GM10847 (cell line): ENCODE results near the gene ASS1.

ENCODE experiments used
- POLR2A ChIP-seq: IDR thresholded peaks from 2 replicates; pipeline ENCODE4 v1.6.1; 2011; ENCODE audit not compliant: insufficient read length; ENCODE audit errors: extremely low read depth

ASS1 gene

DNA sequence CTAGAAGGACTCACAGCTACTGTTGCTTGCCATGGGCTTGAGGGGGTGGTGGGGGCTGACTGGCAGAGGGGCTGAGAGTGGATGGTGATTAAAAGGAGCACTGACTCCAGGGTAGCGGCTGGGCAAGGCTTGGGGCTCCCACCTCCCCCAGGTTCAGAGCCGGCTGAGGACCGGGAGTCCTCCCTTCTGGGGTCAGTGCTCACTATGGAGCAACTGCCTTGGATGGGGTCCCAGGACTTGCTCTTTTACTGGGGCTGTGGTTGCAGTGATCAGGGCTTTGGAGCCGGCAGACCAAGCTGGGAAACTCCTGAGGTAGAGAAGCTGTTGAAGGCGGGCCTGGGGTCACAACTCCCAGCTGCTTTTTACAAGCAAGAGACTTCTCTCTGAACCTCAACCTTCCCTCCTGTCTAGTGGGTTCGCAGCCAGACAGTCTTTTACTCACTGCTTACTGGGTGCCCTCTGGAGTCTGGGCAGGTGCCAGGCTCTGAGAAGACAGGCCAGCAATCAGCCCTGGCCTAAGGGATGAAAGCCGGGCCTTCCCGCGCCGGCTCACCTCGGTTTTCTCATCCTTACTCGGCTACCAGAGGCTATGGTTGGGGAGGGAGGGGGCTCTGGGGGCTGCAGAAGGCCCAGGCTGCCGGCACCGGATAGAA, 795 bp upstream of the ASS1 start:
- TF ChIP-seq POLR2A = no peak

DNA sequence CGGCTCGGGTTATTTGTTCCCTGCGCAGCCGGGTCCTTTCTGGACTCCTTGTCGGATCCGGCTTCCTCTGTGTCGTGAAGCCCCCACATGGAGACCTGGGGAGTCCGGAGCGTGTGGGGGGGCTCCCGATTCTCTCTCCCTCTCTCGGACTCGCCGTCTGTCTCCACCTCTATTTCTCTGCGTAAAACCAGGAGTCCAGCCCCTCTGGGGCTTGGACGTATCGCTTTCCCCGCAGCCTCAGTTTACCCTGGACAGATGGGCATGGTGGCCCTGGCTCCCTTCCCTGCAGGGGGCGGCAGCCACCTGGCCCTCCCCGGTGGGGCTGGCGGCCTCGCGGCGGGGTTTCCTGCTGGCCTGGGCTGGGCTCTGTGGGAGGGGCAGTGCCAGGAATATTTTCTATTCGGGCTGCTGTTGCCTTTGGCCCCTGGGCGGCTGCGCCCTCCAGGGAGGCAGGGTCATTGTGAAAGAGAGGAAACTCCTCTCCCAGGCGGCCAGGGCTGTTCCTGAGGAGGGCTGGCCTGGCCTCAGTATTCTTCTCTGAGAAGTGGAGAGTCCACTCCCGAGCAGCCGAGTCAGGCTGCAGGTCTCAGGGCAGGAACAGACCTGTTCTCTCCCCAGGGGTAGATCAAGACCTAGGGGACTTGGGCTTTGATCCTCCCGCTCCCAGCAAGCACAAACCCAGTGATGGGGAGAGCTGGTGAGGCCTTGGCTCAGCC, 665 bp downstream of the ASS1 start:
- no peak for TF ChIP-seq POLR2A

DNA sequence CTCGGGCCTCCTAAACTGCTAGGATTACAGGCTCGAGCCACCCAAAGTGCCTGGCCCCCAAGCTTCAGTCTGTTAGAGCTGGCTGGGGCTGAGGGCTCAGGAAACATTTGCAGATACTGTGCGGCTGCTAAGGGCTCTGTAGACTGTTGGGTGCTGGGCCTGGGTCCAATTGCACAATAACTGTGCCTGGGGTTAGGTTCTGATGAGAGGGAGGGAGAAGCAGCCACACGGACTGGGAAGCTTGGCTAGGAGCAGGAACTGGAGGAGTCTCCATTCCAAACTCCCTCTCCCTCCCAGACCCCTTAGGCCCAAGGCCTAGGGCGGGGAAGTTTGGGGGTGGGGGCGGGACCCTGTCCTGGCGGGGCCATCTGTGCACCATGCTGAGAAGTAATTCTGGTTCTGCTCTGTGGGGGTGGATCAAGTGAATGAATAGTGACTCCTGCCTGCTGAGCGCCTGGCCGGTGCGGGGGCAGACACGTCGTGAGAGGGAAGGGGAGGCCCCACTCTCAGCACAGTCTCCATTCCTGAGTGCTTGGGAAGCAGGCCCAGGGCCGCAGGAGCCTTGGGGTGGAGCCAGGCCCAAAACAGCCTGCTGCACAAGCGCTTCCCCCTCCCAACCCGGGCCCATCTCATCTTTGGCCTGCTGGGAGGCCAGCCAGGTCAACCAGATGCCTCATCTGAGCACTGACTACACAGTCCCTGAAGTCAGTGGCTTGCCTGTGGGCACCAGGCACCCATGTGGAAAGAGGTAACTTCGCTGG, 1.5 kb downstream of the ASS1 start:
- TF ChIP-seq POLR2A = no peak

- no peak for TF ChIP-seq POLR2A
These were observed 2.5 kb downstream of the ASS1 start for GRCh38 chr9:130447193-130447816.

DNA sequence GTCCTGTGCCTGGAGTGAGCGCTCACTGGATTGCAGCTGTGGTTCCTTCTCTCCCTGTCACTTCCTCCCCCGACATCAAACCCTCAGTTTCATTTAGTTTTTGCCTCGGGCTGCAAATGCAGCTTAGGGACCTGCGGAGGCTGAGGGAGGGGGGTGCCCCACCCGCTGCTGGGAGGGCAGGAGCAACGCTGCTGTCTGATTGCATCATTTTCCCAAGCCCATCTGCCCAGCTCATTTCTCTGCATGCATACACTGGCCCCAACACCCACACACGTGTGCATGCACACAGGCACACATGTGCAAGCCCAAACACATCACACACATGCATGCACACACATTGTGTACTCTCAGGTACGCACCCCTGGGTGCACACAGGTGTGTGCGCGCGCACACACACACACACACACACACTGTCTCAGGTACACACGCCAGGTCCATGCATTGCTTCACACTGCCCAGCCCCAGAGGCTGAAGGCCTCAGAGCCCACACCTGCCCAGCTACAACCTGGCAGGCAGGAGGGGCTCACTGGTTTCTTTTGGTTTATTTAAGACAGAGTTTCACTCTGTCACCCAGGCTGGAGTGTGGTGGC, 3.4 kb downstream of the ASS1 start:
- TF ChIP-seq POLR2A = no peak

DNA sequence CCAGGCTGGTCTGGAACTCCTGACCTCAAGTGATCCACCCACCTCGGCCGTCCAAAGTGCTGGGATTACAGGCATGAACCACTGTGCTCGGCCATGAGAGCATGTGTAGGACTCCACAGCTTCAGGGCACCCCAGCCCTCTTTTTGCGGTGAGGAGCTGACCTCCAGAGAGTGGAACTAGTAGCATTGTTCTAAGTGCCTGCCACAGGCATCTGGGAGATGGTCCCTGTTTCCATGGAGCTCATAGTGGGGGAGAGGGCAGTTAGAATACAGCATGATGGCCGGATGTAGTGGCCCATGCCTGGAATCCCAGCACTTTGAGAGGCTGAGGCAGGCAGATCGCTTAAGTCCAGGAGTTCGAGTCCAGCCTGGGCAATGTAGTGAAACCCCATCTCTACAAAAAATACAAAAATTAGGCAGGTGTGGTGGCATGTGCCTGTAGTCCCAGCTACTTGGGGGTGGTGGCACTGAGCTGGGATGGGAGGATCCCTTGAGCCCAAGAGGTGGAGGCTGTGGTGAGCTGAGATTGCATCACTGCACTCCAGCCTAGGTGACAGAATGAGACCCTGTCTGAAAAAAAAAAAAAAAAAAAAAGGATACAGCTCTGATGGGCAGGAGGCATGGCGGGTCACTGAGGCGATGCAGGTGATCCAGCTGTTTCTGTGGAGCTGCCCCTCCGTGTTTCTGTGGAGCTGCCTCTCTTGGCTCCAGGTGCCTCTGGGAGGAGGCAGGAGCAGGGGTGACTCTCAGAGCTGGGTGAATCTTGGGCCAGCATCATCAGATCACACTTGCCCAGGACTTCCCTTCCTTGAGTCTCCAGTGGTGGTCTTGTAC, 4.2 kb downstream of the ASS1 start:
- no peak for TF ChIP-seq POLR2A

- no peak for TF ChIP-seq POLR2A
These were observed 5.7 kb downstream of the ASS1 start for GRCh38 chr9:130450344-130451003.

DNA sequence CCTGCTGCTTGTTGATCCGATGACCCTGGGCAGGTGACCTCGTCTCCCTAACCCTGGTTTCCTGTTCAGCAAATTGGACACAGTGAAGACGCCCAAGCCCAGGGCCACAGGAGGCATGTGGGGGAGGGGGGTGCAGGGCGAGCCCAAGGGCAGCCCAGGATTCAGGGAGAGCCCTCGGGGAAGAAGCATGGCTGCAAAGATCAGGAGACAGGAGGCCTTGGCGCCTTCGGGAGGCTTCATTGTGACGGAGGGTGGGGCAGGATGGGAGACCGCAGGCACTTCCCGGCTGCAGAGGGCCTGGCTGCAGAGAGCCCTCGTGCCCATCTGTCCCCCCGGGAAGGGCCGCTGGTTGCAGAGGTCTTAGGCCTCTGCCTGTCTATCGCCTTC, 6.2 kb downstream of the ASS1 start:
- no peak for TF ChIP-seq POLR2A

DNA sequence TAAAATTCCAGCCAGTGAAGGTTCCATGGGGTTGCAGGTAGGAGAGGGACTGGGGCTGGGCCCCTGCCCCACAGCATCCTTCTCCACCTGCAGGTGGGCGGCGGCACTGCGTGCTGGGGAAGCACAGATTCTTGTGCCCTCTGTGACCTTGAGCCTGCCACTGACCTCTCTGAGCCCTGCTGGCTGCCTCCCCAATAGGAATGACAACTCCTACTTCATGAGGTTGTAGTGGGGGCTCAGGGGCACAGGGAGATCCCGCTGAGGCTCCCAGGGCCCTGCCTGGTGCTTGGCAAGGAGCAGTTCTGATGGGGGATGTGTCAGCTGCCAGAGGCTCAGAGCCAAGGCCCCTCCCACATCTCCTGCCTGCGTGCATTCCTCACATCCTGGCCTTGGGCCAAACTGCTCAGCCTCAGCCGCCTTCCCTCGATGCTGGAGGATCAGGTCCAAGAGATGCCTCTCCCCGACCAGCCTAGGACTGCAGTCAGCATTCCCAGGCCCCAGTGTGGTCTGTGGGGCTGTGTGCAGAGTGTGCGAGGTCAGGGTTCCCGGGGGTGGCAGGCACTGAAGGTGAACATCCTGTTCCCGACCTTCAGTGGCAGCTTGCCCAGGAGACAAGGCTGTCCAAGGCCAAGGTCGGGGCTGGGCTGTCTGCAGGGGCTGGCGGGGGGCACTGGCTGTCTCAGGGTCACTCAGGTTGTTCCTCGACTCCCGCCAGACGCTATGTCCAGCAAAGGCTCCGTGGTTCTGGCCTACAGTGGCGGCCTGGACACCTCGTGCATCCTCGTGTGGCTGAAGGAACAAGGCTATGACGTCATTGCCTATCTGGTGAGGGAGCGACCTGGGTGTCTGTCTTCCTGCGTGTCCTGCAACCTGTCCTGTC, 7.0 kb downstream of the ASS1 start:
- TF ChIP-seq POLR2A = no peak

- TF ChIP-seq POLR2A = no peak
These were observed 8.1 kb downstream of the ASS1 start for GRCh38 chr9:130452835-130453234.

DNA sequence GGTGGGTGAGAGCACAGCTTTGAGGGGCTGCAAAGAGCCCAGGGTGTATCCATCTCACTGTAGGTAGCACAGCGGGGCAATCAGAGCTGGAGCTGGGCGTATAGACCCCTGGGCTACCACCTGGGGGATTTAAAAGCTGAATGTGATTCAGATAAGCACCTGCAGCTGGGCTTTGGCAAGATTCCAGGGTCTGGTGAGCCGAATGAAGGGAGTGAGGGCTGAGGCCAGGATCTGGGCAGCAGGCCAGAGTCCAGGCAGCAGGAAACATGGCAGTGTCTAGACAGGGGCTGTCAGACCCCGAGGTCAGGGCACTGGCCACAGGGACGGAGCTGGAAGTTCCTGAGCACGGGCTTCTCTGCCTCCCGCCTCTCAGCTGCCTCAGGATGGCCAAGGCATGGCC, 8.7 kb downstream of the ASS1 start:
- no peak for TF ChIP-seq POLR2A

DNA sequence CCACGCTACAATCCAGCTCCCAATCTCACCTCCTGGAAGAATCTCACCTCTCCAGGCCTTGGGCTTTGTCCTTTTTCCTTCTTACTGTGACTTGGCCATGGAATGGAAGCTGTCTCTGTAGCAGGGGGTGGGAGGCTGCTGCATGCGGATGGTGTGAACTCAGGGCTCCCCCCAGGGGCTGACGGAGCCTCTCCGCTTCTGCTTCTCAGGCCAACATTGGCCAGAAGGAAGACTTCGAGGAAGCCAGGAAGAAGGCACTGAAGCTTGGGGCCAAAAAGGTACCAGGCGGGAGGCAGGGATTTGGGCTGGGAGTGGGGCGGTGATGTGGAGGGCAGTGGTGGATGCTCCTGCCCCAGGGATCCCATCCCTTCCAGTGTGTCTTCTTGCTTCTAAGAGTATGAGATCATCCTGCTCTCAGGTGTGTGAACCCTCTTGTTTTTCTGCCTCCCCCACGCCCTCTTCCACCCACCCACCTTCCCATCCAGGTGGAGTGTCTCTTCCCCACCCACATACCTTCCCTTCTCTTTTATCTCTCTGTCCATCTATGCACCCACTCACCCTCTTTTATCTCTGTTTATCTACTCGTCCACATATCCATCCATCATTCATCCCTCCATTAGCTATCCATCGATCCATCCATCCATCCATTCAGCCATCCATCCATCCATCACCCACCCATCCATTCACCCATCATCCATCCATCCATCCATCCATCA, 9.5 kb downstream of the ASS1 start:
- TF ChIP-seq POLR2A = no peak
